ENCODE results near the gene CACNA2D3.
"Not testable (repeated sequence)": the region's sequence is repeated elsewhere in the genome, so short reads cannot be mapped to it uniquely, and the experiment has no call there.

The CACNA2D3 gene

GRCh38 chr3:54631516-54632325, 509.4 kb downstream of the CACNA2D3 start:
- DNase-seq (ENCODE audit: low read depth): no peak

- no peak for DNase-seq (ENCODE audit: low read depth)
These were observed 509.9 kb downstream of the CACNA2D3 start for GRCh38 chr3:54632326-54632665.

- no peak for DNase-seq (ENCODE audit: low read depth)
These were observed 510.5 kb downstream of the CACNA2D3 start for GRCh38 chr3:54632834-54633233.

- no peak for DNase-seq (ENCODE audit: low read depth)
These were observed 511.2 kb downstream of the CACNA2D3 start for GRCh38 chr3:54633444-54634121.

GRCh38 chr3:54634122-54634469, 511.7 kb downstream of the CACNA2D3 start:
- DNase-seq (ENCODE audit: low read depth): no peak

GRCh38 chr3:54639790-54640372, 517.5 kb downstream of the CACNA2D3 start:
- not testable (repeated sequence) for DNase-seq (ENCODE audit: low read depth)

GRCh38 chr3:54641226-54642014, 519.1 kb downstream of the CACNA2D3 start:
- no peak for DNase-seq (ENCODE audit: low read depth)

GRCh38 chr3:54642147-54642546, 519.8 kb downstream of the CACNA2D3 start:
- no peak for DNase-seq (ENCODE audit: low read depth)

GRCh38 chr3:54647721-54648120, 525.4 kb downstream of the CACNA2D3 start:
- DNase-seq (ENCODE audit: low read depth): no peak

- no peak for DNase-seq (ENCODE audit: low read depth)
These were observed 527.2 kb downstream of the CACNA2D3 start for GRCh38 chr3:54649551-54649950.

GRCh38 chr3:54653456-54654195, 531.3 kb downstream of the CACNA2D3 start:
- DNase-seq (ENCODE audit: low read depth): no peak

GRCh38 chr3:54654776-54655175, 532.4 kb downstream of the CACNA2D3 start:
- no peak for DNase-seq (ENCODE audit: low read depth)

- DNase-seq (ENCODE audit: low read depth): no peak
These were observed 537.0 kb downstream of the CACNA2D3 start for GRCh38 chr3:54659347-54659746.

- DNase-seq (ENCODE audit: low read depth): no peak
These were observed 538.4 kb downstream of the CACNA2D3 start for GRCh38 chr3:54660714-54661132.

- no peak for DNase-seq (ENCODE audit: low read depth)
These were observed 538.8 kb downstream of the CACNA2D3 start for GRCh38 chr3:54661151-54661550.

- no peak for DNase-seq (ENCODE audit: low read depth)
These were observed 541.2 kb downstream of the CACNA2D3 start for GRCh38 chr3:54663501-54664011.

GRCh38 chr3:54665016-54665600, 542.8 kb downstream of the CACNA2D3 start:
- DNase-seq (ENCODE audit: low read depth): no peak

GRCh38 chr3:54668236-54668635, 545.9 kb downstream of the CACNA2D3 start:
- no peak for DNase-seq (ENCODE audit: low read depth)

GRCh38 chr3:54670201-54671000, 548.0 kb downstream of the CACNA2D3 start:
- DNase-seq (ENCODE audit: low read depth): no peak

GRCh38 chr3:54671511-54671910, 549.2 kb downstream of the CACNA2D3 start:
- no peak for DNase-seq (ENCODE audit: low read depth)
